WTC11 (cell line): ENCODE data around the gene NEUROG1. TPM values are rescaled to one million over a fixed set of nuclear protein-coding genes. Genes with fewer than 3 reads are reported as not detected.
A peak's percentile ranks its signal among the peaks of the same experiment; 100 is the strongest.

Experiments used
- ATAC-seq: fragments of 200-7000 bp; cut with Tn5 transposase; 2 replicates; pipeline ENCODE4 v1.10.0; 2021; ENCODE audit warnings: mild to moderate bottlenecking, moderate library complexity
- CTCF ChIA-PET: fragments of 300-600 bp; sonication (Branson Sonifier 250); formaldehyde crosslinking; loops from one replicate; lab custom pipeline; 2021; ENCODE audit warnings: antibody characterized with exemption; lab: Charles Lee
- POLR2A ChIA-PET: fragments of 350-600 bp; sonication (Branson Sonifier 250); formaldehyde crosslinking; loops from one replicate; lab custom pipeline; 2021; ENCODE audit warnings: antibody characterized with exemption; lab: Charles Lee
- DNase-seq: peaks from one replicate; pipeline ENCODE4 v3.0.0; 2021; ENCODE audit warnings: low spot score
- H3K27ac Mint-ChIP-seq: 2 replicates; pipeline ENCODE4 v1.8.0; 2021; ENCODE audit warnings: mixed read lengths
- H3K27me3 Mint-ChIP-seq: 2 replicates; pipeline ENCODE4 v1.8.0; 2021; ENCODE audit warnings: low read depth, mild to moderate bottlenecking, moderate library complexity, mixed read lengths
- H3K36me3 Mint-ChIP-seq: 2 replicates; pipeline ENCODE4 v1.8.0; 2021; ENCODE audit warnings: mixed read lengths
- H3K4me1 Mint-ChIP-seq: 2 replicates; pipeline ENCODE4 v1.8.0; 2022; ENCODE audit warnings: mixed read lengths
- H3K4me3 Mint-ChIP-seq: 2 replicates; pipeline ENCODE4 v1.8.0; 2021; ENCODE audit warnings: mild to moderate bottlenecking, moderate library complexity, mixed read lengths
- H3K9me3 Mint-ChIP-seq: 2 replicates; pipeline ENCODE4 v1.8.0; 2021; ENCODE audit warnings: mixed read lengths
- E2F4 ChIP-seq: sonication (generic); formaldehyde crosslinking; IDR thresholded peaks from 2 replicates; pipeline ENCODE4 v1.8.1; 2022; ENCODE audit warnings: low read depth, mild to moderate bottlenecking, moderate library complexity, missing genetic modification reagents, borderline replicate concordance
- ELF4 ChIP-seq: sonication (generic); formaldehyde crosslinking; IDR thresholded peaks from 2 replicates; pipeline ENCODE4 v1.8.1; 2022; ENCODE audit warnings: low read depth, mild to moderate bottlenecking, moderate library complexity, missing genetic modification reagents
- EMX1 ChIP-seq: fragments of 250-450 bp; sonication (Bioruptor Pico); IDR thresholded peaks from 2 replicates; pipeline ENCODE4 v1.8.0; 2021; ENCODE audit warnings: mild to moderate bottlenecking
- FOXJ3 ChIP-seq: sonication (generic); formaldehyde crosslinking; IDR thresholded peaks from 2 replicates; pipeline ENCODE4 v1.9.0; 2021; ENCODE audit warnings: missing genetic modification reagents, mild to moderate bottlenecking, borderline replicate concordance
- JUN ChIP-seq: sonication (generic); formaldehyde crosslinking; IDR thresholded peaks from 2 replicates; pipeline ENCODE4 v1.8.0; 2023; ENCODE audit warnings: mild to moderate bottlenecking, missing genetic modification reagents
- MAX ChIP-seq: sonication (generic); formaldehyde crosslinking; IDR thresholded peaks from 2 replicates; pipeline ENCODE4 v1.8.0; 2022; ENCODE audit warnings: mild to moderate bottlenecking, missing genetic modification reagents
- MXD4 ChIP-seq: fragments of 250-450 bp; sonication (Bioruptor Pico); IDR thresholded peaks from 2 replicates; pipeline ENCODE4 v1.8.0; 2021; ENCODE audit warnings: mild to moderate bottlenecking, moderate library complexity, borderline replicate concordance
- NFATC4 ChIP-seq: fragments of 250-450 bp; sonication (Bioruptor Pico); IDR thresholded peaks from 2 replicates; pipeline ENCODE4 v1.9.0; 2021; ENCODE audit warnings: mild to moderate bottlenecking
- NFE2L1 ChIP-seq: sonication (generic); formaldehyde crosslinking; IDR thresholded peaks from 2 replicates; pipeline ENCODE4 v1.8.1; 2023; ENCODE audit warnings: missing genetic modification reagents
- RELA ChIP-seq: sonication (generic); formaldehyde crosslinking; IDR thresholded peaks from 2 replicates; pipeline ENCODE4 v1.8.1; 2022; ENCODE audit warnings: missing genetic modification reagents, mild to moderate bottlenecking, borderline replicate concordance
- RORB ChIP-seq: fragments of 250-450 bp; sonication (Bioruptor Pico); IDR thresholded peaks from 2 replicates; pipeline ENCODE4 v1.9.0; 2021; ENCODE audit warnings: mild to moderate bottlenecking
- SMAD4 ChIP-seq: sonication (generic); formaldehyde crosslinking; IDR thresholded peaks from 2 replicates; pipeline ENCODE4 v1.8.0; 2022; ENCODE audit warnings: mild to moderate bottlenecking, missing genetic modification reagents
- TCF7 ChIP-seq: sonication (generic); formaldehyde crosslinking; IDR thresholded peaks from 2 replicates; pipeline ENCODE4 v1.8.0; 2022; ENCODE audit warnings: mild to moderate bottlenecking, low read depth, missing genetic modification reagents, moderate library complexity
- TEAD1 ChIP-seq: sonication (generic); formaldehyde crosslinking; IDR thresholded peaks from 2 replicates; pipeline ENCODE4 v1.8.0; 2022; ENCODE audit warnings: mild to moderate bottlenecking, missing genetic modification reagents
- TEAD4 ChIP-seq: sonication (generic); formaldehyde crosslinking; IDR thresholded peaks from 2 replicates; pipeline ENCODE4 v1.8.0; 2022; ENCODE audit warnings: mild to moderate bottlenecking, missing genetic modification reagents
- ZMAT4 ChIP-seq: fragments of 250-450 bp; sonication (Bioruptor Pico); IDR thresholded peaks from 2 replicates; pipeline ENCODE4 v1.9.0; 2021; ENCODE audit warnings: mild to moderate bottlenecking
- ZNF219 ChIP-seq: sonication (generic); formaldehyde crosslinking; IDR thresholded peaks from 2 replicates; pipeline ENCODE4 v1.8.0; 2023; ENCODE audit warnings: missing genetic modification reagents, mild to moderate bottlenecking, borderline replicate concordance
- ZNF416 ChIP-seq: fragments of 250-450 bp; sonication (Bioruptor Pico); IDR thresholded peaks from 2 replicates; pipeline ENCODE4 v1.9.0; 2021; ENCODE audit warnings: mild to moderate bottlenecking, inconsistent platforms
- ZSCAN18 ChIP-seq: fragments of 250-450 bp; sonication (Bioruptor Pico); IDR thresholded peaks from 2 replicates; pipeline ENCODE4 v2.1.2; 2022; ENCODE audit warnings: mild to moderate bottlenecking, moderate library complexity
- total RNA-seq: library from RNA; stranded (reverse); gene quantifications from 3 replicates; pipeline ENCODE4 v1.2.3, GENCODE V29; 2021
- TF ChIP-seq, protein P1 (sequence below): fragments of 200-600 bp; IDR thresholded peaks from 2 replicates; pipeline ENCODE4 v1.8.0; 2022; ENCODE audit warnings: antibody characterized with exemption
- TF ChIP-seq, protein P2 (sequence below): sonication (generic); formaldehyde crosslinking; IDR thresholded peaks from 2 replicates; pipeline ENCODE4 v1.8.1; 2023; ENCODE audit warnings: mild to moderate bottlenecking, missing genetic modification reagents
- TF ChIP-seq, protein P3 (sequence below): sonication (generic); formaldehyde crosslinking; conservative IDR thresholded peaks from 2 replicates; pipeline ENCODE4 v1.8.1; 2023; ENCODE audit warnings: mild to moderate bottlenecking, low read depth, missing genetic modification reagents, moderate library complexity

Gene NEUROG1
- total RNA-seq, 1 experiment from 2014 or later, result 0.13 TPM

DNA sequence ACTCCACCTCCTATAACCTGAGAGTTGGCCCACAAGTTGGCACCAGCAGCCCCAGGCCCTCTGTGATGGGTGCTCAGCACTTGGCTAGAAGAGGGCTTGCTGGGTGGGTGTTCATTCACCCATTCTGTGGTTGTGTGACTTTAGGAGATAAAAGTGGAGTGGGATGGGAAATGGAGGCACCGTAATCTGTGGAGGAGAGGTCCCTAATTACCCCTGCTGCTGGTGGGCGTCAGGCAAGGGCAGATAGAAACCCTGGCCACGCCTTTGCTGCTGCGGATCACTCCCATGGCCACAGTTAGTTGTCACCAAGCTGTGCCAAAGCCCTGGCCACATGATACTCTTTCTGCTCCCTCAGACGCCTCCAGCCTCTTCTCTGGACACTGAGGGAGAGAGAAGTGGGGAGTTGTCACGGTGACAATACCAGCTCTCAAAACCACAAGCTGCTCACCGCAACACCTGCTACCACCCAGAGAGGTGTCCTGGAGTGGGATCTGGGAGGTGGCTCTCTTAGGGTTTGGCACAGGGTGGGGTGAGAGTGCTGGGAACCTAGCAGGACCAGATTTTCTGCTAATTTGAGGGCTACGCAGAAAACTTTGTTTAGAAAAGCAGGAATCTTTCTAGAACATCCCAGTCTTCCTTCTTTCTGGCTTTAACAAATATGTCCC, 12.0 kb upstream of the NEUROG1 start (continued):
- TF ChIP-seq E2F4, result no peak

GRCh38 chr5:135546912-135547311, 11.1 kb upstream of the NEUROG1 start:
- no peak for ATAC-seq
- POLR2A ChIA-PET, result no interaction called here
- H3K4me1 Mint-ChIP-seq, result peaks cover 35% of the 10 kb centered on the region

GRCh38 chr5:135546101-135546500, 10.3 kb upstream of the NEUROG1 start:
- Mint-ChIP-seq H3K27ac (no peak overlapping the region), H3K4me1 (peaks cover 35% of the 10 kb centered on the region), H3K9me3 (no peaks in the 10 kb centered on the region), H3K36me3 (no peaks in the 10 kb centered on the region), H3K27me3 (peaks cover 99% of the 10 kb centered on the region), H3K4me3 (no peak overlapping the region)
- ChIA-PET POLR2A (no interaction called here), CTCF (interaction anchor here (1.3 to 12.2 kb wide), 2 partner anchors 15 to 84 kb away, joined by 3 to 524 read pairs; no protein-coding TSS in a partner anchor)
- peak; percentile 7; the same call in 1 of the 2 replicates for ATAC-seq
- no peak for DNase-seq
- TF ChIP-seq FOXJ3 (CRISPR knock-in tag) (no peak), NFE2L1 (CRISPR knock-in tag) (no peak), ZNF219 (CRISPR knock-in tag) (no peak), TCF7 (CRISPR knock-in tag) (no peak), RELA (no peak), JUN (CRISPR knock-in tag) (no peak), RORB (no peak), EMX1 (CRISPR knock-in tag) (no peak)
- TF ChIP-seq, protein P1, sequence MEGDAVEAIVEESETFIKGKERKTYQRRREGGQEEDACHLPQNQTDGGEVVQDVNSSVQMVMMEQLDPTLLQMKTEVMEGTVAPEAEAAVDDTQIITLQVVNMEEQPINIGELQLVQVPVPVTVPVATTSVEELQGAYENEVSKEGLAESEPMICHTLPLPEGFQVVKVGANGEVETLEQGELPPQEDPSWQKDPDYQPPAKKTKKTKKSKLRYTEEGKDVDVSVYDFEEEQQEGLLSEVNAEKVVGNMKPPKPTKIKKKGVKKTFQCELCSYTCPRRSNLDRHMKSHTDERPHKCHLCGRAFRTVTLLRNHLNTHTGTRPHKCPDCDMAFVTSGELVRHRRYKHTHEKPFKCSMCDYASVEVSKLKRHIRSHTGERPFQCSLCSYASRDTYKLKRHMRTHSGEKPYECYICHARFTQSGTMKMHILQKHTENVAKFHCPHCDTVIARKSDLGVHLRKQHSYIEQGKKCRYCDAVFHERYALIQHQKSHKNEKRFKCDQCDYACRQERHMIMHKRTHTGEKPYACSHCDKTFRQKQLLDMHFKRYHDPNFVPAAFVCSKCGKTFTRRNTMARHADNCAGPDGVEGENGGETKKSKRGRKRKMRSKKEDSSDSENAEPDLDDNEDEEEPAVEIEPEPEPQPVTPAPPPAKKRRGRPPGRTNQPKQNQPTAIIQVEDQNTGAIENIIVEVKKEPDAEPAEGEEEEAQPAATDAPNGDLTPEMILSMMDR, result no peak

More at GRCh38 chr5:135546912-135547311, 11.1 kb upstream of the NEUROG1 start:
- DNase-seq, result no peak
- CTCF ChIA-PET, result interaction anchor here (1.3 to 12.2 kb wide), 2 partner anchors 14 to 84 kb away, joined by 3 to 524 read pairs; no protein-coding TSS in a partner anchor
- H3K4me3 Mint-ChIP-seq, result no peak overlapping the region
- H3K27me3 Mint-ChIP-seq, result peaks cover 99% of the 10 kb centered on the region
- H3K36me3 Mint-ChIP-seq, result no peaks in the 10 kb centered on the region
- H3K27ac Mint-ChIP-seq, result no peak overlapping the region
- TF ChIP-seq, protein P2, sequence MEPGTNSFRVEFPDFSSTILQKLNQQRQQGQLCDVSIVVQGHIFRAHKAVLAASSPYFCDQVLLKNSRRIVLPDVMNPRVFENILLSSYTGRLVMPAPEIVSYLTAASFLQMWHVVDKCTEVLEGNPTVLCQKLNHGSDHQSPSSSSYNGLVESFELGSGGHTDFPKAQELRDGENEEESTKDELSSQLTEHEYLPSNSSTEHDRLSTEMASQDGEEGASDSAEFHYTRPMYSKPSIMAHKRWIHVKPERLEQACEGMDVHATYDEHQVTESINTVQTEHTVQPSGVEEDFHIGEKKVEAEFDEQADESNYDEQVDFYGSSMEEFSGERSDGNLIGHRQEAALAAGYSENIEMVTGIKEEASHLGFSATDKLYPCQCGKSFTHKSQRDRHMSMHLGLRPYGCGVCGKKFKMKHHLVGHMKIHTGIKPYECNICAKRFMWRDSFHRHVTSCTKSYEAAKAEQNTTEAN (CRISPR knock-in tag), result no peak
- TF ChIP-seq TEAD1 (CRISPR knock-in tag) (no peak), ZMAT4 (no peak), MXD4 (CRISPR knock-in tag) (no peak), SMAD4 (CRISPR knock-in tag) (no peak), MAX (no peak), JUN (CRISPR knock-in tag) (no peak), ZNF219 (CRISPR knock-in tag) (no peak), ELF4 (no peak), ZSCAN18 (no peak), ZNF416 (no peak), NFATC4 (CRISPR knock-in tag) (no peak), TEAD4 (CRISPR knock-in tag) (no peak)
- TF ChIP-seq, protein P3, sequence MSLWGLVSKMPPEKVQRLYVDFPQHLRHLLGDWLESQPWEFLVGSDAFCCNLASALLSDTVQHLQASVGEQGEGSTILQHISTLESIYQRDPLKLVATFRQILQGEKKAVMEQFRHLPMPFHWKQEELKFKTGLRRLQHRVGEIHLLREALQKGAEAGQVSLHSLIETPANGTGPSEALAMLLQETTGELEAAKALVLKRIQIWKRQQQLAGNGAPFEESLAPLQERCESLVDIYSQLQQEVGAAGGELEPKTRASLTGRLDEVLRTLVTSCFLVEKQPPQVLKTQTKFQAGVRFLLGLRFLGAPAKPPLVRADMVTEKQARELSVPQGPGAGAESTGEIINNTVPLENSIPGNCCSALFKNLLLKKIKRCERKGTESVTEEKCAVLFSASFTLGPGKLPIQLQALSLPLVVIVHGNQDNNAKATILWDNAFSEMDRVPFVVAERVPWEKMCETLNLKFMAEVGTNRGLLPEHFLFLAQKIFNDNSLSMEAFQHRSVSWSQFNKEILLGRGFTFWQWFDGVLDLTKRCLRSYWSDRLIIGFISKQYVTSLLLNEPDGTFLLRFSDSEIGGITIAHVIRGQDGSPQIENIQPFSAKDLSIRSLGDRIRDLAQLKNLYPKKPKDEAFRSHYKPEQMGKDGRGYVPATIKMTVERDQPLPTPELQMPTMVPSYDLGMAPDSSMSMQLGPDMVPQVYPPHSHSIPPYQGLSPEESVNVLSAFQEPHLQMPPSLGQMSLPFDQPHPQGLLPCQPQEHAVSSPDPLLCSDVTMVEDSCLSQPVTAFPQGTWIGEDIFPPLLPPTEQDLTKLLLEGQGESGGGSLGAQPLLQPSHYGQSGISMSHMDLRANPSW (CRISPR knock-in tag), result no peak
- H3K9me3 Mint-ChIP-seq, result no peaks in the 10 kb centered on the region
